ENCODE data around the gene CLTB. TPM values are rescaled to one million over a fixed set of nuclear protein-coding genes. Genes with fewer than 3 reads are reported as not detected.
"Not testable (repeated sequence)": the region's sequence is repeated elsewhere in the genome, so short reads cannot be mapped to it uniquely, and the experiment has no call there.

Gene CLTB
- total RNA-seq, 1 donor from 2014 or later, result 75.8 TPM

DNA sequence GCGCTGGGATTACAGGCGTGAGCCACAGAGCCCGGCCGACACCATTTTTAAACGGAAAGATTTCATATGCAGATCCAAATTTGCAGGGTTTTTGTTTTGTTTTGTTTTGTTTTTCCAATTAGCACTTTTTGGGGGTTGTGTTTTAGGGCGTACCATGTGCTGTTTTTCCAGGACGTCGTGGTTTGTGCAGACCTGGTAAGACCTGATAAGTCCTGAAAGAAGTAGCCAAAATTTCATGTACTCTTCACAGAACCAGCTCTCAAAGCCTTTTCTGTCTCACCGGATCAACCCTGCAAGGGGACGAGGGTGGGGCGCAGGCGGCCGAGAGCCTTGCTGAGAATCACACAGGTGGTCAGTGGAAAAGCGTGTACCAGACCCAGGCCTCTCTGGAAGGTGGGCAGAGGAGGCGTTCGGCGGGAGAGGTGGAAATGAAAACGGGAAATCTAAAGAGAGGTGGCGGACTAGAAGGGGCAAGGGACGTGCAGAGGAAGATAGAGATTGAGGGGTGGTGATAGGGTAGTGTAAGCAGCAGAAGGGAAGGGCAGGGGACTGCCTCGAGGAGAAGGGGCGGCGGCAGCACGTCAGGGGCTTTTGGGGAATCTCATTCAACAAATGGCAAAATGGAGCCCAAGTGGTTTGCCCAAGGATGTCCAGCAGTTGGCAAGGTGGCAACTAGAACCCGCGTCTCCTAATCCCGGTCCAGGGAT, 30.7 kb upstream of the CLTB start:
- intact Hi-C loops (cut with DNase I), result no loop called here
- no peak for TF ChIP-seq CTCF (IDR thresholded peaks at IDR 0.05)
- Histone ChIP-seq H3K36me3 (no peaks in the 10 kb centered on the region), H3K4me3 (peak overlapping the region; percentile 72), H3K9me3 (no peaks in the 10 kb centered on the region), H3K4me1 (peaks cover 32% of the 10 kb centered on the region), H3K27me3 (ENCODE audit: low read depth) (no peaks in the 10 kb centered on the region), H3K27ac (peak overlapping the region; percentile 97)
- ATAC-seq (peak; percentile 1 to 4), DNase-seq (no peak)

DNA sequence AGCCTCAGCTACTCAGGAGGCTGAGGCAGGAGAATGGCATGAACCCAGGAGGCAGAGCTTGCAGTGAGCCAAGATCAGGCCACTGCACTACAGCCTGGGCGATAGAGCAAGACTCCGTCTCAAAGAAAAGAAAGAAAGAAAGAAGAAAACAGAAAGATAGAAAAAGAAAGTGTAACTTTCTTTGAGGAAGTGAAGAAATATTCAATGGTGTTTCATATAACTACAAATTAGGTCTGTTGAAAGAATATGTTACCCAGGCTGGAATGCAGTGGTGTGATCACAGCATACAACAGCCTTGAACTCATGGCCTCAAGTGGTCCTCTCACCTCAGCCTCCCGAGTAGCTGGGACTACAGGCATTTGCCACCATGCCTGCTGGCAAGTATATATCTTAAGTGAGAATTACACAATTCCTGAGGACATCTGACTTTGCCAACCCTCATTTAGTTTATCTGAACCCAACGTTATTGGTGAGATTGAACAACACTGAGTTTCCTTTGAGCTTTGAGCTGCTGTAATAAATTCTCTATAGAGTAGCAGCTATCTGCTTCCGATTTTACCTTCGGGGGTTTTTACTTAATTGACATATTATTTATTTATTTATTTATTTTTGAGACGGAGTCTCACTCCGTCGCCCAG, 29.8 kb upstream of the CLTB start:
- peaks cover 26% of the 10 kb centered on the region for H3K4me1 ChIP-seq
- no peak overlapping the region for H3K27ac ChIP-seq
- H3K4me3 ChIP-seq, result no peak overlapping the region
- DNase-seq, result no peak
- H3K27me3 ChIP-seq (ENCODE audit: low read depth), result no peaks in the 10 kb centered on the region
- H3K36me3 ChIP-seq, result no peaks in the 10 kb centered on the region
- intact Hi-C loops (cut with DNase I), result no loop called here
- no peak for ATAC-seq
- no peak for TF ChIP-seq CTCF (IDR thresholded peaks at IDR 0.05)
- H3K9me3 ChIP-seq, result no peaks in the 10 kb centered on the region

DNA sequence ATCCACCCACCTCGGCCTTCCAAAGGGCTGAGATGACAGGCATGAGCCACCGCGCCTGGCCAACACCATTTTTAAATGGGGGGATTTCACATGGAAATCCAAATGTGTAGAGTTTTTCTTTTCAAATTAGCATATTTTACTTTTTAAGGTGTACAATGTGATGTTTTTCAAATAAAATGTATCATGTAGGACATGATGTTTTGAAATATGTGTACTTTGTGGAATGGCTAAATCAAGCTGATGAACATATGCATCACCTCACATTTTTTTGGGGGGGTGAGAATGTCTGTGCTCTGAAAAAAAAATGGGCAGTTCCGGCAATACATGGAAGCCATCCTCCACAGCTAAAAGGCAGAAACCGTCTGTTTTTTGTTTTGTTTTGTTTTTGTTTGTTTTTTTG, 28.4 kb upstream of the CLTB start:
- no peaks in the 10 kb centered on the region for H3K27me3 ChIP-seq (ENCODE audit: low read depth)
- ATAC-seq, result no peak
- no peak for TF ChIP-seq CTCF (IDR thresholded peaks at IDR 0.05)
- H3K4me1 ChIP-seq, result peaks cover 19% of the 10 kb centered on the region
- intact Hi-C loops (cut with DNase I), result no loop called here
- H3K27ac ChIP-seq, result no peak overlapping the region
- no peaks in the 10 kb centered on the region for H3K36me3 ChIP-seq
- DNase-seq, result no peak
- H3K9me3 ChIP-seq, result no peaks in the 10 kb centered on the region
- no peak overlapping the region for H3K4me3 ChIP-seq

DNA sequence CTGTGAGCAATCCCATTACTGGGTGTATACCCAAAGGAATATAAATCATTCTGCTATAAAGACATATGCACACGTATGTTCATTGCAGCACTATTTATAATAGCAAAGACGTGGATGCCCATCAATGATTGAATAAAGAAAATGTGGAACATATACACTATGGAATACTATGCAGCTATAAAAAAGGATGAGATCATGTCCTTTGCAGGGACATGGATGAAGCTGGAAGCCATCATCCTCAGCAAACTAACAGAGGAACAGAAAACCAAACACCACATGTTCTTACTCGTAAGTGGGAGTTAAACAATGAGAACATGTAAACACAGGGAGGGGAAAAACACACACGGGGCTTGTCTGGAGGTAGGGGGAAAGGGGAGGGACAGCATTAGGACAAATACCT, 26.6 kb upstream of the CLTB start:
- H3K36me3 ChIP-seq; ATAC-seq; H3K4me1 ChIP-seq; H3K27ac ChIP-seq; H3K27me3 ChIP-seq (ENCODE audit: low read depth); DNase-seq; intact Hi-C loops (cut with DNase I); H3K4me3 ChIP-seq; H3K9me3 ChIP-seq: not testable (repeated sequence)

DNA sequence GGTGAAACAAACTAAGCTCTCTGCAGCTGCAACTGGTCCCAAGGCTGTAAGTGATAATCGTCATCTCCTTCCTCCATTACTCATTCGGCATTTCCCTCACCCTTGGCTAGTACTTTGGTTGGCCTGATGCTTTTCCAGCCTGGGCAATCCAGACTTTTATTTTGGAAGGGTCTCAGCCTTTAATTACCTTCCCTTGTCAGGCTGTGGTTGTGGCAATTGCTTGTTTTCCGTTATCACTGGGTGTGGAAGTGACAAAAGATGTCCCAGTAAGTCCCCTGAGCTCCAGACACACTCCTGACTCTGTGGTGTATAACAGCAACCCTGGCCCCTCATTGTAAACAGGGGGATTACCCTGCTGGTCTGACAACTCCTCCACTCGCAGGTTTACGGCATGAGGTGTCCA, 25.6 kb upstream of the CLTB start:
- no peak for DNase-seq
- no peak for TF ChIP-seq CTCF (IDR thresholded peaks at IDR 0.05)
- no peaks in the 10 kb centered on the region for H3K9me3 ChIP-seq
- H3K27me3 ChIP-seq (ENCODE audit: low read depth), result no peaks in the 10 kb centered on the region
- no peak for ATAC-seq
- peaks cover 7% of the 10 kb centered on the region for H3K4me1 ChIP-seq
- H3K27ac ChIP-seq, result no peak overlapping the region
- H3K4me3 ChIP-seq, result no peak overlapping the region
- intact Hi-C loops (cut with DNase I), result no loop called here
- no peaks in the 10 kb centered on the region for H3K36me3 ChIP-seq

- DNase-seq (no peak), ATAC-seq (no peak)
- no peak overlapping the region for H3K4me3 ChIP-seq
- H3K36me3 ChIP-seq, result no peaks in the 10 kb centered on the region
- intact Hi-C loops (cut with DNase I), result no loop called here
- no peaks in the 10 kb centered on the region for H3K9me3 ChIP-seq
- no peak overlapping the region for H3K27ac ChIP-seq
- no peaks in the 10 kb centered on the region for H3K27me3 ChIP-seq (ENCODE audit: low read depth)
- no peak for TF ChIP-seq CTCF (IDR thresholded peaks at IDR 0.05)
- H3K4me1 ChIP-seq, result peaks cover 9% of the 10 kb centered on the region
Measured at GRCh38 chr5:176440927-176441706, 24.8 kb upstream of the CLTB start.
